NB4 (cell line): Measurements from ENCODE around the gene VPS35L.

Source experiments
- MYC ChIP-seq: IDR thresholded peaks from 2 replicates; pipeline ENCODE4 v1.6.1; 2011; ENCODE audit warnings: low read depth, low read length
- POLR2A ChIP-seq: IDR thresholded peaks from 2 replicates; pipeline ENCODE4 v1.6.1; 2011; ENCODE audit warnings: mild to moderate bottlenecking; ENCODE audit not compliant: insufficient read length; ENCODE audit errors: extremely low read depth
- TF ChIP-seq, protein P1 (sequence below): IDR thresholded peaks from one replicate; pipeline ENCODE4 v1.5.1; 2012; ENCODE audit warnings: low read depth, low read length
- TF ChIP-seq, protein P2 (sequence below): IDR thresholded peaks from 2 replicates; pipeline ENCODE4 v1.6.1; 2011; ENCODE audit warnings: low read depth, low read length

DNA sequence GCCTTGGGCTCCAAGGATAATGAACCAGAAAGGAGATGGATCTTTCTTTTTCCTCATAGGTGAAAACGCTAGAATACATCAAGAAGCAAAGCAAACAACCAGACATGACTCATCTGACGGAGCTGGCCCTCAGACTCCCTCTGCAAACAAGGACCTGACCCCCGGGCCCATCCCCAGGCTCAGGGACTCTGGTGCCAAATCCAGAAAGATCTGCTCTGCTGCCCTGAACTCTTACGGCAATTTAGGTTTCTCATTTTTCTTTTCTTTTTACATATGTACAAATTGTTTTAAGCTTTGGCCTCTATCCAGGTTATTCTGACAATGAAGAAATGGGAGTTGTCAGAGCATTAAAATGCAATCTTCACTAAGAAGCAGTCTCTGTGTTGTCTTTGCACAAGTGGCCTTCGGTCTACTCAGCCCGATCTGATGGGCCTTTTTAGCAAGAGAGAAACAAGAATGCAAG lies 144.8 kb downstream of the VPS35L start:
- TF ChIP-seq, protein P1, sequence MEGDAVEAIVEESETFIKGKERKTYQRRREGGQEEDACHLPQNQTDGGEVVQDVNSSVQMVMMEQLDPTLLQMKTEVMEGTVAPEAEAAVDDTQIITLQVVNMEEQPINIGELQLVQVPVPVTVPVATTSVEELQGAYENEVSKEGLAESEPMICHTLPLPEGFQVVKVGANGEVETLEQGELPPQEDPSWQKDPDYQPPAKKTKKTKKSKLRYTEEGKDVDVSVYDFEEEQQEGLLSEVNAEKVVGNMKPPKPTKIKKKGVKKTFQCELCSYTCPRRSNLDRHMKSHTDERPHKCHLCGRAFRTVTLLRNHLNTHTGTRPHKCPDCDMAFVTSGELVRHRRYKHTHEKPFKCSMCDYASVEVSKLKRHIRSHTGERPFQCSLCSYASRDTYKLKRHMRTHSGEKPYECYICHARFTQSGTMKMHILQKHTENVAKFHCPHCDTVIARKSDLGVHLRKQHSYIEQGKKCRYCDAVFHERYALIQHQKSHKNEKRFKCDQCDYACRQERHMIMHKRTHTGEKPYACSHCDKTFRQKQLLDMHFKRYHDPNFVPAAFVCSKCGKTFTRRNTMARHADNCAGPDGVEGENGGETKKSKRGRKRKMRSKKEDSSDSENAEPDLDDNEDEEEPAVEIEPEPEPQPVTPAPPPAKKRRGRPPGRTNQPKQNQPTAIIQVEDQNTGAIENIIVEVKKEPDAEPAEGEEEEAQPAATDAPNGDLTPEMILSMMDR = no peak
- TF ChIP-seq POLR2A = no peak
- TF ChIP-seq, protein P2, sequence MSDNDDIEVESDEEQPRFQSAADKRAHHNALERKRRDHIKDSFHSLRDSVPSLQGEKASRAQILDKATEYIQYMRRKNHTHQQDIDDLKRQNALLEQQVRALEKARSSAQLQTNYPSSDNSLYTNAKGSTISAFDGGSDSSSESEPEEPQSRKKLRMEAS = no peak
- no peak for TF ChIP-seq MYC
